ENCODE data around the gene MRPS26. TPM values are rescaled to one million over a fixed set of nuclear protein-coding genes. Genes with fewer than 3 reads are reported as not detected.
"Not testable (repeated sequence)": the region's sequence is repeated elsewhere in the genome, so short reads cannot be mapped to it uniquely, and the experiment has no call there.

MRPS26 gene
- total and polyA plus RNA-seq, 2 of the 13 experiments (the other 11 are each of a cell fraction or from before 2014, with no cell fraction given): 89.8 to 187 TPM

- BruUV-seq (replicated peaks); H3K4me3 ChIP-seq (replicated peaks in 1 of 3; ENCODE audit: insufficient read depth in 1 of 3, low read depth in 2 of 3, low read length in 3 of 3); H4K20me1 ChIP-seq (ENCODE audit: insufficient read depth, low read length); DNase-seq (ENCODE audit: low spot score); H3K4me2 ChIP-seq (ENCODE audit: low read depth, low read length); H3K79me2 ChIP-seq (ENCODE audit: insufficient read depth, low read length); in situ Hi-C loops (cut with HindIII; ENCODE audit: extremely low pct_ligation_motif_present, low pct_unique_long_range_greater_than_20kb); POLR2A ChIA-PET; H3K9me3 ChIP-seq (ENCODE audit: low read length); H3K36me3 ChIP-seq (replicated peaks in 1 of 2; ENCODE audit: control insufficient read depth in 1 of 2, insufficient read depth in 2 of 2, low read length in 2 of 2); H2AFZ ChIP-seq (ENCODE audit: low read length); H3K27ac ChIP-seq (ENCODE audit: extremely low read length, insufficient read depth, low read length); H3K9ac ChIP-seq (ENCODE audit: insufficient read depth, low read depth, low read length); ATAC-seq; TF ChIP-seq SOX13 (IDR thresholded peaks at IDR 0.05): not testable (repeated sequence)
- TF ChIP-seq ZNF441 (CRISPR knock-in tag; IDR thresholded peaks at IDR 0.05; ENCODE audit: borderline replicate concordance) (peak; percentile 91), CEBPG (CRISPR knock-in tag; IDR thresholded peaks at IDR 0.05) (0 out of 2 replicates have a peak, but pooled peaks have one; percentile 19), ZNF460 (CRISPR knock-in tag; IDR thresholded peaks at IDR 0.05; ENCODE audit: borderline replicate concordance) (peak; percentile 87), CEBPB (IDR thresholded peaks at IDR 0.05; ENCODE audit: borderline replicate concordance, low read depth, low read length) (peak; percentile 13; the same call in 1 of the 2 replicates), SOX13 (CRISPR knock-in tag; conservative IDR thresholded peaks at IDR 0.05 in 1 of 2, IDR thresholded peaks at IDR 0.05 in 1 of 2) (peak in 1 of 2 experiments; percentile 19; a peak in 1 of 4 replicates), ZFY (CRISPR knock-in tag; IDR thresholded peaks at IDR 0.05) (0 out of 2 replicates have a peak, but pooled peaks have one; percentile 16)
- intact Hi-C loops (cut with micrococcal nuclease; ENCODE audit: unreplicated experiment): loop anchor here (5.0 kb wide), 1 partner anchor 42 kb away; no protein-coding TSS in a partner anchor
- WGBS (ENCODE audit: low lambda C conversion rate): 8% methylated on average over 6 of the region's 6 CpGs
- H3K27me3 ChIP-seq (ENCODE audit: control insufficient read depth in 1 of 2, insufficient read depth in 2 of 2, low read length in 2 of 2): peaks cover 0 to 13% of the 10 kb centered on the region in 2 experiments; a peak in 3 of 5 replicates
- peaks cover 59% of the 10 kb centered on the region for H3K4me1 ChIP-seq (ENCODE audit: insufficient read depth, low read length)
- peak; percentile 36 for FAIRE-seq
- CTCF ChIA-PET (ENCODE audit: low intra/inter-chr PET ratio, low total read pairs): interaction anchor here (4.5 kb wide), 1 partner anchor 22 kb away, joined by 61 read pairs; no protein-coding TSS in a partner anchor
These were observed 29.5 kb downstream of the MRPS26 start for GRCh38 chr20:3075315-3075714.

DNA sequence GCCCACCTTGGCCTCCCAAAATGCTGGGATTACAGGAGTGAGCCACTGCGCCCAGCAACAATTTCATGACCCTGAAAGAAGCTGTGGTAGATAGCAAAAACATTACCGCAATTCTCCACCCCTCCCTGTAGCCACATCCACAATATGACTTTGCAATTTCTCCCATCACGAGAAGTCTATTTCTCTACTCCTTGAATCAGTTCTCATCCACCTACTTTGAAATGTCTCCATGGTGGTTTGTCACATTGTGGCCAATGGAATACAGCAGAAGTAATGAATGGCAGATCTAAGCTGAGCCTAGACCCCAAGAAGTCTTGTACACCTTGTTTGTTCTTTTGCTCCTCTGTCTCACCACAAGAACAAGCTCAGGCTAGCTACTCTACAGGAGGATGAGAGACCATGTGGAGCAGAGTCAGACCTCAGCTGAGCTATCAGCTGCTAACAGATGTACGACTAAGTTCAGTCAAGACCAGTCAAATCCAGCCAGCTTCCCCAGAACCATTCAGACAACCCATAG lies 31.8 kb downstream of the MRPS26 start:
- WGBS (ENCODE audit: low lambda C conversion rate): 45% methylated on average over 4 of the region's 4 CpGs
- H2AFZ ChIP-seq (ENCODE audit: low read length): no peak overlapping the region
- in situ Hi-C loops (cut with HindIII; ENCODE audit: extremely low pct_ligation_motif_present, low pct_unique_long_range_greater_than_20kb): no loop called here
- intact Hi-C loops (cut with micrococcal nuclease; ENCODE audit: unreplicated experiment): loop anchor here (1.0 to 5.0 kb wide), 2 partner anchors 23 to 40 kb away; no protein-coding TSS in a partner anchor
- peaks cover 66% of the 10 kb centered on the region for H3K4me1 ChIP-seq (ENCODE audit: insufficient read depth, low read length)
- H3K9me3 ChIP-seq (ENCODE audit: low read length): no peaks in the 10 kb centered on the region
- CTCF ChIA-PET (ENCODE audit: low intra/inter-chr PET ratio, low total read pairs): interaction anchor here (1.1 to 4.5 kb wide), 3 partner anchors 24 to 164 kb away, joined by 4 to 61 read pairs (median 5); no protein-coding TSS in a partner anchor
- H3K4me2 ChIP-seq (ENCODE audit: low read depth, low read length): peak overlapping the region; percentile 25
- 0 out of 2 replicates have a peak, but pooled peaks have one; percentile 2 for TF ChIP-seq PITX1 (CRISPR knock-in tag; IDR thresholded peaks at IDR 0.05)
- peak; percentile 96; the same call in 1 of the 2 replicates for TF ChIP-seq ZNF333 (CRISPR knock-in tag; IDR thresholded peaks at IDR 0.05; ENCODE audit: borderline replicate concordance)
- TF ChIP-seq NFE2L2 (IDR thresholded peaks at IDR 0.05; ENCODE audit: low read length): peak; percentile 8; the same call in 1 of the 2 replicates
- TF ChIP-seq ZNF510 (CRISPR knock-in tag; IDR thresholded peaks at IDR 0.05; ENCODE audit: low read depth): no peak
- no peak for TF ChIP-seq CBX5 (CRISPR knock-in tag; IDR thresholded peaks at IDR 0.05; ENCODE audit: borderline replicate concordance)
- no peaks in the 10 kb centered on the region for H4K20me1 ChIP-seq (ENCODE audit: insufficient read depth, low read length)
- no peaks in the 10 kb centered on the region for H3K79me2 ChIP-seq (ENCODE audit: insufficient read depth, low read length)
- DNase-seq (ENCODE audit: low spot score) (no peak), FAIRE-seq (peak; percentile 61), ATAC-seq (no peak)
- BruUV-seq (replicated peaks): no TSS peak
- H3K27ac ChIP-seq (ENCODE audit: extremely low read length, insufficient read depth, low read length): no peak overlapping the region
- H3K4me3 ChIP-seq (replicated peaks in 1 of 3; ENCODE audit: insufficient read depth in 1 of 3, low read depth in 2 of 3, low read length in 3 of 3): no peak overlapping the region
- POLR2A ChIA-PET: interaction anchor here (0.7 kb wide), 2 partner anchors 32 to 38 kb away, joined by 3 read pairs; no protein-coding TSS in a partner anchor
- H3K9ac ChIP-seq (ENCODE audit: insufficient read depth, low read depth, low read length): no peak overlapping the region
- peaks cover 11 to 28% of the 10 kb centered on the region in 2 experiments; a peak in 4 of 5 replicates for H3K27me3 ChIP-seq (ENCODE audit: control insufficient read depth in 1 of 2, insufficient read depth in 2 of 2, low read length in 2 of 2)
- H3K36me3 ChIP-seq (replicated peaks in 1 of 2; ENCODE audit: control insufficient read depth in 1 of 2, insufficient read depth in 2 of 2, low read length in 2 of 2): no peaks in the 10 kb centered on the region
